Loucy (cell line): Measurements from ENCODE around the gene TIMM23.
"Not testable (repeated sequence)": the region's sequence is repeated elsewhere in the genome, so short reads cannot be mapped to it uniquely, and the experiment has no call there.

Experiments used
- H2AFZ ChIP-seq: fragments of 200-600 bp; sonication (generic); 2 replicates; pipeline ENCODE4 v1.6.0; 2016; ENCODE audit warnings: antibody characterized with exemption, mild to moderate bottlenecking, low read length, moderate library complexity
- H3F3A ChIP-seq: fragments of 200-600 bp; 2 replicates; pipeline ENCODE4 v1.6.0; 2016; ENCODE audit warnings: antibody characterized with exemption, low read depth, mild to moderate bottlenecking
- H3K27me3 ChIP-seq: fragments of 200-600 bp; sonication (generic); 2 replicates; pipeline ENCODE4 v1.6.1; 2014; ENCODE audit warnings: low read length, mild to moderate bottlenecking; ENCODE audit not compliant: insufficient read depth, poor library complexity, severe bottlenecking
- H3K36me3 ChIP-seq: fragments of 200-600 bp; sonication (generic); 2 replicates; pipeline ENCODE4 v1.6.1; 2016; ENCODE audit warnings: low read length; ENCODE audit not compliant: insufficient read depth
- H3K4me1 ChIP-seq: fragments of 200-600 bp; sonication (generic); 2 replicates; pipeline ENCODE4 v1.5.1; 2014; ENCODE audit warnings: low read length, mild to moderate bottlenecking; ENCODE audit not compliant: insufficient read depth, poor library complexity, severe bottlenecking
- H3K4me2 ChIP-seq: fragments of 200-600 bp; sonication (generic); 2 replicates; pipeline ENCODE4 v1.6.0; 2014; ENCODE audit warnings: antibody characterized with exemption, low read length, low read depth, mild to moderate bottlenecking; ENCODE audit not compliant: poor library complexity, severe bottlenecking
- H3K4me3 ChIP-seq: fragments of 200-600 bp; sonication (generic); 2 replicates; pipeline ENCODE4 v1.5.1; 2014; ENCODE audit warnings: low read length, mild to moderate bottlenecking, mixed read lengths; ENCODE audit not compliant: poor library complexity, severe bottlenecking
- H3K79me2 ChIP-seq: fragments of 200-600 bp; sonication (generic); 2 replicates; pipeline ENCODE4 v1.6.1; 2014; ENCODE audit warnings: low read length; ENCODE audit not compliant: insufficient read depth
- H3K9ac ChIP-seq: fragments of 200-600 bp; sonication (generic); 2 replicates; pipeline ENCODE4 v1.6.0; 2014; ENCODE audit warnings: mild to moderate bottlenecking, low read depth, low read length, moderate library complexity; ENCODE audit not compliant: poor library complexity, severe bottlenecking
- H3K9me2 ChIP-seq: fragments of 200-600 bp; sonication (generic); replicated peaks from 2 replicates; pipeline ENCODE4 v1.6.1; 2016; ENCODE audit warnings: low read depth, low read length, mixed read lengths
- H3K9me3 ChIP-seq: fragments of 200-600 bp; sonication (generic); 2 replicates; pipeline ENCODE4 v1.6.1; 2014; ENCODE audit warnings: mild to moderate bottlenecking, antibody characterized with exemption, low read length, low read depth; ENCODE audit not compliant: insufficient read depth
- H4K20me1 ChIP-seq: fragments of 200-600 bp; sonication (generic); 2 replicates; pipeline ENCODE4 v1.6.0; 2014; ENCODE audit warnings: antibody characterized with exemption, low read length, mild to moderate bottlenecking; ENCODE audit not compliant: insufficient read depth, poor library complexity, severe bottlenecking
- CTCF ChIP-seq: fragments of 200-600 bp; sonication (generic); conservative IDR thresholded peaks from 2 replicates; pipeline ENCODE4 v1.5.1; 2014; ENCODE audit warnings: mild to moderate bottlenecking, antibody characterized with exemption, low read length
- EZH2phosphoT487 ChIP-seq: fragments of 200-600 bp; IDR thresholded peaks from 2 replicates; pipeline ENCODE4 v1.6.1; 2018; ENCODE audit warnings: antibody characterized with exemption, mild to moderate bottlenecking, moderate library complexity, borderline replicate concordance

The TIMM23 gene

GRCh38 chr10:45997994-45998763 lies 25.9 kb downstream of the TIMM23 start:
- no peak overlapping the region for H3K4me3 ChIP-seq
- no peaks in the 10 kb centered on the region for H3K79me2 ChIP-seq
- no peaks in the 10 kb centered on the region for H3K9me2 ChIP-seq
- no peak overlapping the region for H3K4me2 ChIP-seq
- peaks cover 3% of the 10 kb centered on the region for H3K4me1 ChIP-seq
- no peak overlapping the region for H3K9ac ChIP-seq
- H2AFZ ChIP-seq = no peak overlapping the region
- H3F3A ChIP-seq = peaks cover 4% of the 10 kb centered on the region; the same call in 1 of the 2 replicates
- no peaks in the 10 kb centered on the region for H3K9me3 ChIP-seq
- peaks cover 58% of the 10 kb centered on the region for H3K36me3 ChIP-seq
- no peaks in the 10 kb centered on the region for H4K20me1 ChIP-seq
- no peaks in the 10 kb centered on the region for H3K27me3 ChIP-seq
- no peak for TF ChIP-seq CTCF
- no peak for TF ChIP-seq EZH2phosphoT487

- not testable (repeated sequence) for H3K27me3 ChIP-seq, H3K9ac ChIP-seq, H3K4me1 ChIP-seq, H3K4me3 ChIP-seq, H4K20me1 ChIP-seq, H3K9me2 ChIP-seq, H3K9me3 ChIP-seq, H3F3A ChIP-seq, H3K79me2 ChIP-seq, H3K4me2 ChIP-seq, H2AFZ ChIP-seq
- peaks cover 75% of the 10 kb centered on the region for H3K36me3 ChIP-seq
These were observed 27.7 kb downstream of the TIMM23 start for GRCh38 chr10:45999955-46000354.

- TF ChIP-seq EZH2phosphoT487 (no peak), CTCF (no peak)
- no peaks in the 10 kb centered on the region for H4K20me1 ChIP-seq
- H3F3A ChIP-seq = peaks cover 4% of the 10 kb centered on the region; the same call in 1 of the 2 replicates
- H2AFZ ChIP-seq = no peak overlapping the region
- no peak overlapping the region for H3K4me3 ChIP-seq
- H3K4me2 ChIP-seq = no peak overlapping the region
- no peaks in the 10 kb centered on the region for H3K27me3 ChIP-seq
- peaks cover 3% of the 10 kb centered on the region for H3K4me1 ChIP-seq
- H3K79me2 ChIP-seq = no peaks in the 10 kb centered on the region
- H3K9me3 ChIP-seq = no peaks in the 10 kb centered on the region
- H3K9me2 ChIP-seq = no peaks in the 10 kb centered on the region
- peaks cover 81% of the 10 kb centered on the region for H3K36me3 ChIP-seq
- H3K9ac ChIP-seq = no peak overlapping the region
These were observed 28.2 kb downstream of the TIMM23 start for GRCh38 chr10:46000538-46000937.
